ENCODE measurements around the gene TRIM67.
"Not testable (repeated sequence)": the region's sequence is repeated elsewhere in the genome, so short reads cannot be mapped to it uniquely, and the experiment has no call there.

Gene TRIM67

DNA sequence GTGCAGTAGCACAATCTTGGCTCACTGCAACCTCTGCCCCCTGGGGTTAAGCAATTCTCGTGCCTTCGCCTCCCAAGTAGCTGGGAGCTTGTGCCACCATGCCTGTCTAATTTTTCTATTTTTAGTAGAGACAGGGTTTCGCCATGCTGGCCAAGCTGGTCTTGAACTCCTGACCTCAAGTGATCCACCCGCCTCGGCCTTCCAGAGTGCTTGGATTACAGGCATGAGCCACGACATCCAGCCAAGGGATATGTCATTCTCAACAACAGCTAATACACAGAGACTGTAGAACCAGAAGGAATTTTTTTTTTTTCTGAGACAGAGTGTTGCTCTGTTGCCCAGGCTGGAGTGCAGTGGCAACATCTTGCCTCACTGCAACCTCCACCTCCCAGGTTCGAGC, 3.7 kb upstream of the TRIM67 start:
- not testable (repeated sequence) for DNase-seq (ENCODE audit: low read depth)

DNA sequence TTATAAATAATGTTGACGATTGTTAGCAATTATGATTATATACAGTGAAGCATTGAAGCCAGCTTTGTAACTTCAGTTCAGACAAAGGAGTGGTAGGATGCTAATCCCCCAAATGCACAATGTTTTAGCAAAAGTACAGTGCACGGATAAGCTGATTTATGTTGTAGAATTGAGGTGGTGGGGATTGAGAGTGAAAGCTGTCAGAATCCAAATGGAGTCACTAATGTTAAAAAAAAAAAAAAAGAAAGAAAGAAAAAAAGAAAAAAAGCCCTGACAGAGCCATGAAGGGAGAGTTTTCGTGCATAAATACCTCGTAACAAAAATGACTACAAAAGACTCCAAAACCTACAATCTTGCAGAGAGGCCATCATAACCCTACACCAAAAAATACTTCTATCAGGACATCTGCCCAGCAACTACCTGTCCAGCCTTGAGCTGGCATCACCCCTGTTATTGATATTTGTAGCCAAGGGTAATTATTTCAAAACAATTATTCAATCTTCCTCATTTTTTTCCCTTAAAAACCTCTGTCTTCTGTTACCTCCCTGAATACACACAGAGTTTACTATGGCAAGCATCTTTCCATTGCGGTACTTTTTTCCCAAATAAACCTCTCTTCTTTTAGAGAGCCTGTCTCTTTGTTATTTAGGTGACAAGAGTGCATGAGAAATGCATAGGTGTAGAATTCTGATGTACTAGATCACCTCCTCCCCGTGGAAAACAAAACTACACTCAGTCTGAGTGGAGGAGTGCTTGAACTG, 2.5 kb upstream of the TRIM67 start:
- no peak for DNase-seq (ENCODE audit: low read depth)

- DNase-seq (ENCODE audit: low read depth), result no peak
Measured at GRCh38 chr1:231159963-231160761, 1.7 kb upstream of the TRIM67 start.

GRCh38 chr1:231160895-231161666, 777 bp upstream of the TRIM67 start:
- no peak for DNase-seq (ENCODE audit: low read depth)

DNA sequence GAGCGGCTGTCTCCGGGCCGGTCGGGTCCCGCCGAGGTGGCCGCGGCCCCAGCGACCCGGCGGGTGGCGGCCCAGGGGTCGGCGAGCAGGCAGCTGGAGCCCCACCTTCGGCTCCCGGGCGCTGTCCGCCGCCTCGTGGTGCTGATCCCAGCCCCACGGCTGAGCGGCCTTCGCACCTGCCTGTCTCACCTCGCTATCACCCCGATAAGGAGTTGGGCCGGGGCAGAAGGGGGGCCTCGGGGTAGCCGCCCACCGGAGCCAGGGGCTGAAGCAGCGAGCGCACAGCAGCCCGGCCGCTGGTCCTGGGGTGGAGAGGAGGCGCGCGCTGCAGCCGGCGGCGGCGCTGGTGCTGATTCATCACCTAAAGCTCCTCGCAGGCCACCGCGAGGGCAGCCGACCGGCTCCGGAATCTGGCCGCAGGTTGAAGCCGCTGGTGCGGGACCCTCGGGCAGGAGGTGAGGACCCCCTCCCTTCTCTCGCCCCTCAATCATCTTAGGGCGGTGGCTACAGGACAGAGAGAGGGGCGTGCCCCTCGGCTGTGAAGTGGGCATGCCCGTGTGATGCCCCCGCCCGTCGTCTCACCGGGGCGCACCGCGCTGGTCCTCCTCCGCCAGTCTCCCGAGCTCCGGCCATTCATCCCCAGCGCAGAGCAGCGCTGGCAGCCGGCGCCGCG, 575 bp downstream of the TRIM67 start:
- DNase-seq (ENCODE audit: low read depth), result no peak

- DNase-seq (ENCODE audit: low read depth), result no peak
Measured at GRCh38 chr1:231162970-231163829, 1.3 kb downstream of the TRIM67 start.

GRCh38 chr1:231163830-231164427, 2.1 kb downstream of the TRIM67 start:
- no peak for DNase-seq (ENCODE audit: low read depth)

DNA sequence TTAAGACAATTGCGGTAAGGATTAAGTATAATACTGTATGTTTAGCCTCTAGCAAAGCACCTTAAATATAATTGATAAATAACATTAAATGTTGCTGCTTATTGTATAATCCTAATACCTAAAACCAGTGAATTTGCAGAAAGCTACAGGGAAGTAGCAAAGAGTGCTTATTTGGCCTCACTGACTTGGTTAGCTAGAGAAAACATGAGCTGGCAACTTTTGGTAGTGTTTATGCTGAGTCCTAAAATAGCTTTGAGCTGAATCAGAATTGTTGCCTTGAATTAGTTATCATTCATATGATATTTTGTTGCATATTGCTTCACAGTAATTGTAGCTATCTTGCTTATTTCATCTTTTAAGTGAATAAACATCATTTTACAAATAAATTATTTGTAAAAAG, 3.5 kb downstream of the TRIM67 start:
- no peak for DNase-seq (ENCODE audit: low read depth)

- DNase-seq (ENCODE audit: low read depth), result no peak
Measured at GRCh38 chr1:231166398-231166797, 4.5 kb downstream of the TRIM67 start.

DNA sequence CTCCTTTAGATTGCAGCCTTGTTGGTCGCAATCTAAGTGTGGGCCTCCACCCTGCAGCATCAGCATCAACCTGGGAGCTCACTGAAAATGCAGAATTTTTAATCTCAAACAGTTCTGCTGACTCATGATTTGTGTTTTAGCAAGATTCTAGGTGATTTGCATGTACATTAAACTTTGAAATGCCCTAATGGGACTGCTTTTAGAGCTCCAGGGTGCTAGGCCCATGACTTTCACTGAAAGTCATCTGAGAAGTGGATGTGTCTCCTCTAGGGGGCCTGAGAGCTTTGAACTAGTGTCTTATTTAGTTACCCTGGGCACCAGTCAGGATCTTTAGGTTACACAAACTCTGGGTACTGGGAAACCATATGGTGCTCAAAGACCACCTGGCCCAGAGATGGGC, 9.0 kb downstream of the TRIM67 start:
- DNase-seq (ENCODE audit: low read depth), result no peak

GRCh38 chr1:231171623-231172197, 9.9 kb downstream of the TRIM67 start:
- DNase-seq (ENCODE audit: low read depth), result no peak

GRCh38 chr1:231172411-231172810, 10.6 kb downstream of the TRIM67 start:
- no peak for DNase-seq (ENCODE audit: low read depth)

DNA sequence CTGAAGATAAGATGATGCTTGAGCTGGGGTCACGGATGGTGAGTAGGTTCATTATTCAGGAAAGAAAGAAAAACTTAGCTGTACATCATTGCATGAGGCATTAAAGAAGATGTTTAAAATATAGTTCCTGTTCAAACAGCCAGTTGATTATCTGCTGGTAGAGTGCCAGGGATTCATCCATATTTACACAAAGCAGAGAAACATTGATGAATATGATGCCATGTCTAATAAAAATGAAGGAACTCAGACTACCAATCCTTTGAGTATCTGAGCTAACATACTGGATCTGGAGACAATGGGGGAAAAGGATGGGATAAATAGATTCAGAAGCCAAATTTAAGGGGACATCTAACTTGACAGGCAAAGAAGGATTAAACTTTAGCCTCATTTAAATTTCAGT, 14.6 kb downstream of the TRIM67 start:
- no peak for DNase-seq (ENCODE audit: low read depth)

GRCh38 chr1:231177226-231177625, 15.4 kb downstream of the TRIM67 start:
- DNase-seq (ENCODE audit: low read depth), result no peak

DNA sequence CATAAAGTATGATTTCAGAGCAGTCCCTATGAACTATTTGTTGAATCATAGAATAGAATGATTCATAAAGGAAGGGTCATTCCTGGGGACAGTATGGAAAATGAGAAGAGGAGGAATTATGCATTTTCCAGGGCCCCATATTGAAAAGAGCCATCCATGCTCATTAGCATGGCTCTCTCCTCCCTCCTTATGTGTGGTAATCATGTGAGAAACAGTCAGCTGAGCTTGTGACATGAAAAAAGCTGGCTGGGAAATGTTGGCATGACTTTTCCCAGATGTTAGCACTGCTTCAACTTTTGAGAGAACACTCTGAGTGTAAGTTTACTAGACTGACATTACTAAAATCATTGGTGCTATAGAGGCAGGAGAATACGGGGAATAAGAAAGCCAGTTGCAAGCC, 16.1 kb downstream of the TRIM67 start:
- no peak for DNase-seq (ENCODE audit: low read depth)

DNA sequence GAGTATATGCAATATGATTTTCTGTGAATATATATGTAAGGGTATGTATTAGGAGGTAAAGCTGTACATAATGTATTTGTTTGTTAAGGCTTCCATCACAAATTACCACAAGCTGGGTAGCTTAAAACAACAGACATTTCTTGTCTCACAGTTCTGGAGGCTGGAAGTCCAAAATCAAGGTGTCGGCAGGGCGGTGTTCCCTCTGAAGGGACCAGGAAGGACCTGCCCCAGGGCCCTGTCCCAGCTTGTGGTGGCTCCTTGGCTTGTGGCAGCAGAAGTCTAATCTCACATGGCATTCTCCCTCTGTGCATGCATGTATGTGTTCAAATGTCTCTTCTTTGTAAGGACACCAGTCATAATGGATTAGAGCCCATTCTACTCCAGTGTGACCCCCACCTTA, 17.1 kb downstream of the TRIM67 start:
- DNase-seq (ENCODE audit: low read depth), result no peak

- no peak for DNase-seq (ENCODE audit: low read depth)
Measured at GRCh38 chr1:231180034-231180433, 18.2 kb downstream of the TRIM67 start.

DNA sequence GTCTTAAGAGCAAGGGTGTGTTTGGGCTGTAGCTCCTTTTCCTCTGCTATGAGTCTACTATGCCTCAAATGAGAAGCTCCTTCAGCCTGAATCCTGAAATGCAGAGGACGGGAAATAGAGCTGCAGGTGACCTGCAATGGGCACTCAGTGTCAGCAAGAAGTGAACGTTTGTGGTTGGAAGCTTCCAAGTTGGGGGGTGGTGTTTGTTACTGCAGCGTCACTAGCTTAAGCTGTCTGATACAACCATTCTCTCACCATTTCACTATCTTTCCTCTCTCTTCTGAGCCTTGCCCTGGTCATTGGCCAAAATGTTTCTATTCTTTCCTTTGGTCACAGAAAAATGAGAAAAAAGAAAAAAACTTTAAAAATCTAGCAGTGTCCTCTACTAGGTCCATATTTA, 19.4 kb downstream of the TRIM67 start:
- no peak for DNase-seq (ENCODE audit: low read depth)

DNA sequence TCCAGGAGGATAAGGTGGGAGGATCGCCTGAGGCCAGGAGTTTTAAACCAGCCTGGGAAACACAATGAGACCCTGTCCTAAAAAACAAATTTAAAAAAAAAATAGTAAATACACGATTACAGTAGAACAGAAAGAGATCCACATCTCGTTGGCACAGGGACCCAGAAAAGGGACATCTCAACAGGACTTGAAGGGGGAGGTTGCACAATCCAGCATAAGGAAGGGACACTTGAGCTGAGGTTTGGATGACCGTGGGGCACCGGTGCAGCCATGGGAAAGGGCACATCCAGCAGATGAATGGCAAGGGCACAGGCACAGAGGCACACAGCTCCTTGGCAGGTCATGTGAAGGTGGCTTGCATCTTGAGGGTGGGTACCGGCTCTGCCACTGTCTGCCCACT, 20.5 kb downstream of the TRIM67 start:
- DNase-seq (ENCODE audit: low read depth), result no peak

Measured in activated T-helper 1 cell treated with Interleukin-2 at 50 U/mL for 16 hours (primary cell).